OCI-LY3 (cell line): ENCODE data around the gene KCND1.
"Not testable (repeated sequence)": the region's sequence is repeated elsewhere in the genome, so short reads cannot be mapped to it uniquely, and the experiment has no call there.

Source experiments
- H2AFZ ChIP-seq: fragments of 200-600, 300-600 bp; shearing (Covaris generic); 2 replicates; pipeline ENCODE4 v1.6.0; 2014; ENCODE audit warnings: antibody characterized with exemption, low read depth, low read length
- H3K27ac ChIP-seq: fragments of 200-600, 300-600 bp; sonication (generic); 2 replicates; pipeline ENCODE4 v1.5.1; 2014; ENCODE audit warnings: mild to moderate bottlenecking, low read length, moderate library complexity, mixed read lengths
- H3K27me3 ChIP-seq: fragments of 200-600, 300-600 bp; sonication (generic); 2 replicates; pipeline ENCODE4 v1.6.1; 2014; ENCODE audit warnings: low read depth, low read length, mixed read lengths
- H3K36me3 ChIP-seq: fragments of 200-600, 300-600 bp; sonication (generic); replicated peaks from 2 replicates; pipeline ENCODE3; 2014; ENCODE audit warnings: low read depth, low read length, mixed read lengths
- H3K4me1 ChIP-seq: fragments of 300-600, 200-600 bp; sonication (generic); 2 replicates; pipeline ENCODE4 v1.6.1; 2014; ENCODE audit warnings: low read length, mixed read lengths
- H3K4me2 ChIP-seq: fragments of 200-600, 300-600 bp; sonication (generic); 2 replicates; pipeline ENCODE4 v1.6.1; 2014; ENCODE audit warnings: low read length, mixed read lengths
- H3K4me3 ChIP-seq: fragments of 300-600, 200-600 bp; sonication (generic); 2 replicates; pipeline ENCODE4 v1.5.1; 2014; ENCODE audit warnings: antibody characterized with exemption, mild to moderate bottlenecking, low read length, moderate library complexity
- H3K79me2 ChIP-seq: fragments of 300-600, 200-600 bp; shearing (Covaris generic); 2 replicates; pipeline ENCODE4 v1.6.1; 2014; ENCODE audit warnings: mild to moderate bottlenecking, low read length, mixed read lengths
- H3K9ac ChIP-seq: fragments of 300-600, 200-600 bp; shearing (Covaris generic); 2 replicates; pipeline ENCODE4 v1.6.0; 2014; ENCODE audit warnings: mild to moderate bottlenecking, low read length, moderate library complexity
- H3K9me3 ChIP-seq: fragments of 200-600, 300-600 bp; shearing (Covaris generic); 2 replicates; pipeline ENCODE4 v1.6.1; 2014; ENCODE audit warnings: low read length, mixed read lengths; ENCODE audit not compliant: insufficient read depth
- H4K20me1 ChIP-seq: fragments of 200-600, 300-600 bp; sonication (generic); 2 replicates; pipeline ENCODE4 v1.6.1; 2016; ENCODE audit warnings: low read length, mixed read lengths; ENCODE audit not compliant: insufficient read depth
- EZH2phosphoT487 ChIP-seq: fragments of 200-600 bp; shearing (Covaris generic); IDR thresholded peaks from 2 replicates; pipeline ENCODE4 v1.6.1; 2018; ENCODE audit warnings: antibody characterized with exemption, mixed run types, low read depth
- TF ChIP-seq, protein P1 (sequence below): fragments of 200-600, 300-600 bp; sonication (generic); IDR thresholded peaks from 2 replicates; pipeline ENCODE4 v1.5.1; 2014; ENCODE audit warnings: antibody characterized with exemption, low read length, low read depth

Gene KCND1

DNA sequence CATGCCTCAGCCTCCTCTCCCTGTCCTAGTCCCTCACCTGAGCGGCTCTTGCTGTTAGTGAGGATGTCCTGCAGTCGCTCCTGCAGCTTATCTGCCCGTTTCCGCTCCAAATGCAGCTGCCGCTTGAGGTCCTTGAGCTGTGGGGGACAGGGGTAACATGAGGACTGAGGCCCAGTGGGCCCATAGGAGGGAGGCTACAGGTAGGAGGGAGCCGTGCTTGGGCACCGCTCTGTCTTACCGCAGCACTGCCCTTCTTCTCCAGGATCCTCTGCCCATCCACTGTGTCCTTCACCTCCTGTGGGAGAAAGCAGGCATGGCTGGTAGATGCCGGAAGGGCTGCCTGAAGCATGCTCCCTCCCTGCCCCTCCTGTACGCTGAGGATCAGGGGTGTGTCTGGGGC lies 9.5 kb upstream of the KCND1 start:
- Histone ChIP-seq H2AFZ (no peak overlapping the region), H3K4me2 (no peak overlapping the region), H4K20me1 (no peaks in the 10 kb centered on the region), H3K4me3 (no peak overlapping the region), H3K36me3 (peaks cover 9% of the 10 kb centered on the region), H3K4me1 (no peaks in the 10 kb centered on the region), H3K27ac (no peak overlapping the region), H3K27me3 (no peaks in the 10 kb centered on the region), H3K79me2 (no peaks in the 10 kb centered on the region), H3K9ac (no peak overlapping the region), H3K9me3 (no peaks in the 10 kb centered on the region)
- no peak for TF ChIP-seq EZH2phosphoT487
- TF ChIP-seq, protein P1, sequence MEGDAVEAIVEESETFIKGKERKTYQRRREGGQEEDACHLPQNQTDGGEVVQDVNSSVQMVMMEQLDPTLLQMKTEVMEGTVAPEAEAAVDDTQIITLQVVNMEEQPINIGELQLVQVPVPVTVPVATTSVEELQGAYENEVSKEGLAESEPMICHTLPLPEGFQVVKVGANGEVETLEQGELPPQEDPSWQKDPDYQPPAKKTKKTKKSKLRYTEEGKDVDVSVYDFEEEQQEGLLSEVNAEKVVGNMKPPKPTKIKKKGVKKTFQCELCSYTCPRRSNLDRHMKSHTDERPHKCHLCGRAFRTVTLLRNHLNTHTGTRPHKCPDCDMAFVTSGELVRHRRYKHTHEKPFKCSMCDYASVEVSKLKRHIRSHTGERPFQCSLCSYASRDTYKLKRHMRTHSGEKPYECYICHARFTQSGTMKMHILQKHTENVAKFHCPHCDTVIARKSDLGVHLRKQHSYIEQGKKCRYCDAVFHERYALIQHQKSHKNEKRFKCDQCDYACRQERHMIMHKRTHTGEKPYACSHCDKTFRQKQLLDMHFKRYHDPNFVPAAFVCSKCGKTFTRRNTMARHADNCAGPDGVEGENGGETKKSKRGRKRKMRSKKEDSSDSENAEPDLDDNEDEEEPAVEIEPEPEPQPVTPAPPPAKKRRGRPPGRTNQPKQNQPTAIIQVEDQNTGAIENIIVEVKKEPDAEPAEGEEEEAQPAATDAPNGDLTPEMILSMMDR, result no peak

DNA sequence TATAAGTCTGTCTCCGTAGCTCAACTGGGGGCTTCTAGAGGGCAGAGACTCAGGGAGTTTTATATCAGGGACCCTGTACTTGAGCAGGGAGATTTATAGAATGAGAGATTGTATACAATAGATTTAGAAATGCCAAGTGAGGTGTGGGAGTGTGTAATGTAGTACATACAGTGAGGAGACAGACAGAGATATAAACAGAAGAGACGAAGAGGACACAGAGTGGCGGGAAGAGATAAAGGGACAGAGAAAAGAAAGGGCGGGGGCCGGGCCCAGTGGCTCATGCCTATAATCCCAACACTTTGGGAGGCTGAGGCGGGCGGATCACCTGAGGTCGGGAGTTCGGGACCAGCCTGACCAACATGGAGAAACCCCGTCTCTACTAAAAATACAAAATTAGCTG lies 8.7 kb upstream of the KCND1 start:
- H2AFZ ChIP-seq, H3K9ac ChIP-seq, H3K4me2 ChIP-seq, H3K4me1 ChIP-seq, H3K9me3 ChIP-seq, H3K27me3 ChIP-seq, H3K79me2 ChIP-seq, H4K20me1 ChIP-seq, H3K36me3 ChIP-seq, H3K4me3 ChIP-seq, H3K27ac ChIP-seq: not testable (repeated sequence)

DNA sequence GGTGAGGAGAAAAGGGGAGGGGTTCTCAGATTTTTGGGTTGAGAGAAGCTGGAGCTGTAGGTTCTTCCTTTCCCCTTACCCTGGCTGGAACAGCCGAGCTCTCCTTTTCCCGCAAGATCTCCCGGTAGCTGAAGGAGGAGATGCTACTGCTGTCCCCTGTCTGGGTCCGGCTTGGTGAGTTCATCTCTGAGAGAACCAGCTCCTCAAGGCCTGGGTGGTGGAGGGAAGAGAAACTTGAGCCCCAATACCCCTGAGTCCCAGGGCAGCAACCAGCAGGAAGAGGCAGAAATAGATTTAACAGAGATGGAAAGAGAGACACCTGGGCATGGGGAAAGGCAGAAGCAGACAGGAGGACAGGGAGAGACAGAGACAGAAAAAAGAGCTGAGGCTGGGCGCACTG lies 6.6 kb upstream of the KCND1 start:
- Histone ChIP-seq H3K4me2 (no peak overlapping the region), H3K36me3 (peaks cover 4% of the 10 kb centered on the region)
- TF ChIP-seq, protein P1, result no peak
- TF ChIP-seq EZH2phosphoT487, result no peak

DNA sequence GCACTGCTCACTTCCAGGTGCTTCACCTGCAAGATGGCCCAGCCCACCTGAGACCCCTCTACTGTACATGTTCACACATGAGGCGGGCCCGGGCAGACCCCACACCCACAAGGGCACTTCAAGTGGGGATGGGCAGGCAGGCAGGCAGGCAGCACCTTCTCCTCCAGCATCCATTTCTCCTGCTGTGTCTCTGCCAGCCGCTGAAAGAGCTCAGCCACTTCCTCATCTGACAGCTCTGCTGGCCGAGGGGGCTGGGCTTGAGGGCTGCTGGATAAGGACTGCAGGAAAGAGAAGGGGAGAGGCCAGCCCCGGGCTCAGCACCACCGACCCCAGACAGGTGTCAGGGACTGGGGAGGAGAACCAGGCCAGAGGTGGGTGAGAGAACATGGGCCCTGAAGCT lies 4.4 kb upstream of the KCND1 start:
- Histone ChIP-seq H3K27me3 (no peaks in the 10 kb centered on the region), H3K4me1 (no peaks in the 10 kb centered on the region), H2AFZ (no peak overlapping the region), H3K27ac (no peak overlapping the region), H3K79me2 (no peaks in the 10 kb centered on the region), H3K4me3 (no peak overlapping the region), H3K9me3 (no peaks in the 10 kb centered on the region), H3K9ac (no peak overlapping the region), H4K20me1 (no peaks in the 10 kb centered on the region), H3K36me3 (no peaks in the 10 kb centered on the region), H3K4me2 (no peak overlapping the region)
- TF ChIP-seq, protein P1, result no peak
- no peak for TF ChIP-seq EZH2phosphoT487

More for the DNA sequence above, 6.6 kb upstream of the KCND1 start:
- Histone ChIP-seq H3K79me2 (no peaks in the 10 kb centered on the region), H3K9me3 (no peaks in the 10 kb centered on the region), H3K4me1 (no peaks in the 10 kb centered on the region), H3K27me3 (no peaks in the 10 kb centered on the region), H3K4me3 (no peak overlapping the region), H4K20me1 (no peaks in the 10 kb centered on the region), H3K27ac (no peak overlapping the region), H2AFZ (no peak overlapping the region), H3K9ac (no peak overlapping the region)

DNA sequence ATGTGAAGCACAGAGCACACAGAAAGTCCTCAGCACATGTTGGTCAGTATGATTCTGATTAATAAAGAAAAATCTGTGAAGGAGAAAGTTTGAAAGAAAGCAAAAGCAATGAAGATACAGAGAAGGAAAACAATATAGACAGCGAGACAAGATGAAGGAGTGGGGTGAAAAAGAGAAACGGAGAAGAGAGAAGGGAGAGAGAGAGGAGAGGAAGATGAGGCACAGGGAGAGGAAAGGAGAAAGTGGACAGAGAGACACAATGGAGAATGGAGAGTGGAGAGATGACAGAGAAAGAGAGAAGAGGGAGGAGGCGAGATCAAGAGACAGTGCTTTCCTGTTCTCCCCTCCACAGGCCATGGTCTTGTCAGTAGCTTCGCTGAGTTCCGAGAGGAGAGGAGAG lies 3.9 kb upstream of the KCND1 start:
- H3K36me3 ChIP-seq, result no peaks in the 10 kb centered on the region
- no peaks in the 10 kb centered on the region for H3K27me3 ChIP-seq
- H3K4me2 ChIP-seq, result no peak overlapping the region
- no peak for TF ChIP-seq EZH2phosphoT487
- TF ChIP-seq, protein P1, result no peak
- no peak overlapping the region for H3K9ac ChIP-seq
- no peaks in the 10 kb centered on the region for H3K79me2 ChIP-seq
- H3K27ac ChIP-seq, result no peak overlapping the region
- H4K20me1 ChIP-seq, result no peaks in the 10 kb centered on the region
- no peaks in the 10 kb centered on the region for H3K4me1 ChIP-seq
- H2AFZ ChIP-seq, result no peak overlapping the region
- H3K9me3 ChIP-seq, result no peaks in the 10 kb centered on the region
- H3K4me3 ChIP-seq, result no peak overlapping the region
